Measurements from ENCODE around the gene PPHLN1. TPM values are rescaled to one million over a fixed set of nuclear protein-coding genes. Genes with fewer than 3 reads are reported as not detected.
"Not testable (repeated sequence)": the region's sequence is repeated elsewhere in the genome, so short reads cannot be mapped to it uniquely, and the experiment has no call there.

Gene PPHLN1
- total RNA-seq, 2 experiments from 2014 or later = 73.2 to 76.1 TPM

DNA sequence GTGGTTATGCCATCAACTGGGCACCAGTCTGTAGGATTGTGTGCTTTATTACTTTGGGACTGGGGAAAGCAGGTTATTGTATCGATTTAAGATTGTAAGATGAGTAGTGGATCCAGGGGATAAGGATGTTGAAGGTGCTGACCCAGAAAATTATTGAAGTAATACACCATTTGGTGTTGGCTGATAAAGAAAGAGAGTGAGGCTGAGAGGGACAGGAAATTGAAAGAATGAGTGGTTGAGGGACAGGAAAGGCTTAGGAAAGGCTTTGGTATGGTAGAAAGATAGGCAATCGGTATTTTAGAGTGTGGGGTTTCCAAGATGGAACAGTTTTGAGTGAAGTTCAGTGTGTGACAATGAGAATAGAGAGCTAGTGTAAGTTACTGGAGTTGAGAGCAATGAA, 12.3 kb downstream of the PPHLN1 start:
- Mint-ChIP-seq H3K36me3 (ENCODE audit: low read depth) (peaks cover 25% of the 10 kb centered on the region), H3K9me3 (no peaks in the 10 kb centered on the region), H3K27ac (peak overlapping the region; percentile 8), H3K4me3 (no peak overlapping the region), H3K27me3 (no peaks in the 10 kb centered on the region), H3K4me1 (ENCODE audit: low read depth) (peaks cover 46% of the 10 kb centered on the region)
- DNase-seq (no peak), ATAC-seq (no peak)
- no peak for TF ChIP-seq CTCF (IDR thresholded peaks at IDR 0.05)
- intact Hi-C loops (cut with micrococcal nuclease) = loop anchor here (10.0 kb wide), 1 partner anchor 213 kb away; no protein-coding TSS in a partner anchor
- ChIA-PET CTCF (interaction anchor here (0.9 kb wide), 1 partner anchor 9 kb away, joined by 3 read pairs; no protein-coding TSS in a partner anchor), POLR2A (interaction anchor here (1.4 kb wide), 1 partner anchor 12 kb away, joined by 5 read pairs; the partner anchor contains the start of genes PPHLN1 and ZCRB1)

- no peak overlapping the region for H3K27ac Mint-ChIP-seq
- H3K27me3 Mint-ChIP-seq = no peaks in the 10 kb centered on the region
- POLR2A ChIA-PET = interaction anchor here (1.1 kb wide), 1 partner anchor 70 kb away, joined by 3 read pairs; no protein-coding TSS in a partner anchor
- no peak for DNase-seq
- no peak for ATAC-seq
- H3K9me3 Mint-ChIP-seq = no peaks in the 10 kb centered on the region
- no peak overlapping the region for H3K4me3 Mint-ChIP-seq
- H3K4me1 Mint-ChIP-seq (ENCODE audit: low read depth) = peaks cover 53% of the 10 kb centered on the region
- TF ChIP-seq CTCF (IDR thresholded peaks at IDR 0.05) = no peak
- CTCF ChIA-PET = interaction anchor here (2.1 kb wide), 1 partner anchor 30 kb away, joined by 7 read pairs; no protein-coding TSS in a partner anchor
- peaks cover 28% of the 10 kb centered on the region for H3K36me3 Mint-ChIP-seq (ENCODE audit: low read depth)
- intact Hi-C loops (cut with micrococcal nuclease) = no loop called here
These were observed 16.1 kb downstream of the PPHLN1 start for GRCh38 chr12:42342028-42342427.

GRCh38 chr12:42343721-42344120, 17.8 kb downstream of the PPHLN1 start:
- Mint-ChIP-seq H3K27ac (no peak overlapping the region), H3K4me3 (no peak overlapping the region), H3K36me3 (ENCODE audit: low read depth) (peaks cover 25% of the 10 kb centered on the region), H3K27me3 (no peaks in the 10 kb centered on the region), H3K9me3 (no peaks in the 10 kb centered on the region), H3K4me1 (ENCODE audit: low read depth) (peaks cover 45% of the 10 kb centered on the region)
- ChIA-PET CTCF (interaction anchor here (1.0 kb wide), 1 partner anchor 28 kb away, joined by 6 read pairs; no protein-coding TSS in a partner anchor), POLR2A (no interaction called here)
- intact Hi-C loops (cut with micrococcal nuclease) = no loop called here
- no peak for TF ChIP-seq CTCF (IDR thresholded peaks at IDR 0.05)
- DNase-seq (no peak), ATAC-seq (peak; percentile 65)

- peaks cover 39% of the 10 kb centered on the region for H3K4me1 Mint-ChIP-seq (ENCODE audit: low read depth)
- ATAC-seq (peak; percentile 20), DNase-seq (no peak)
- H3K36me3 Mint-ChIP-seq (ENCODE audit: low read depth) = peaks cover 19% of the 10 kb centered on the region
- no peaks in the 10 kb centered on the region for H3K27me3 Mint-ChIP-seq
- no peak overlapping the region for H3K4me3 Mint-ChIP-seq
- H3K9me3 Mint-ChIP-seq = no peaks in the 10 kb centered on the region
- no peak for TF ChIP-seq CTCF (IDR thresholded peaks at IDR 0.05)
- intact Hi-C loops (cut with micrococcal nuclease) = no loop called here
- CTCF ChIA-PET = interaction anchor here (0.8 to 3.1 kb wide), 3 partner anchors 8 to 25 kb away, joined by 3 to 11 read pairs (median 3); no protein-coding TSS in a partner anchor
- no peak overlapping the region for H3K27ac Mint-ChIP-seq
- POLR2A ChIA-PET = no interaction called here
These were observed 20.5 kb downstream of the PPHLN1 start for GRCh38 chr12:42346403-42347002.

DNA sequence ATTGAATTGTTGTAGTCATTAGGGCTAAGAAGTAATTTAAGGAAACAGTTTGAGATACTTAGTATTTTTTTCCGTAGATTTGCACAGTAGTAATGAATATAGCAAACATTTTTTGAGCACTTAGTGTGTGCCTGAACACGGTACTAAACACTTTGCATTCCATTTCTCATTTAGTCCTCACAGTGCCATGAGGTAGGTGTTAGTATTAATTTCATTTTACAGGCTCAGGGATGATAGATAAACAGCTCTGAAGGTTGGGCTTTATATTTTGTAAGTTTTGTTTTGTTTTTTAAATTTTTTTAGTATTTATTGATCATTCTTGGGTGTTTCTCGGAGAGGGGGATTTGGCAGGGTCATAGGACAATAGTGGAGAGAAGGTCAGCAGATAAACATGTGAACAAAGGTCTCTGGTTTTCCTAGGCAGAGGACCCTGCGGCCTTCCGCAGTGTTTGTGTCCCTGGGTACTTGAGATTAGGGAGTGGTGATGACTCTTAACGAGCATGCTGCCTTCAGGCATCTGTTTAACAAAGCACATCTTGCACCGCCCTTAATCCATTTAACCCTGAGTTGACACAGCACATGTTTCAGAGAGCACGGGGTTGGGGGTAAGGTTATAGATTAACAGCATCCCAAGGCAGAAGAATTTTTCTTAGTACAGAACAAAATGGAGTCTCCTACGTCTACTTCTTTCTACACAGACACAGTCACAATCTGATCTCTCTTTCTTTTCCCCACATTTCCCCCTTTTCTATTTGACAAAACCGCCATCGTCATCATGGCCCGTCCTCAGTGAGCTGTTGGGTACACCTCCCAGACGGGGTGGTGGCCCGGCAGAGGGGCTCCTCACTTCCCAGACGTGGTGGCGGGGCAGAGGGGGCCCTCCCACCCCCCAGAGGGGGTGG, 23.4 kb downstream of the PPHLN1 start:
- H3K9me3 Mint-ChIP-seq; DNase-seq; H3K27ac Mint-ChIP-seq; POLR2A ChIA-PET; ATAC-seq; H3K27me3 Mint-ChIP-seq; intact Hi-C loops (cut with micrococcal nuclease); H3K4me3 Mint-ChIP-seq: not testable (repeated sequence)
- H3K36me3 Mint-ChIP-seq (ENCODE audit: low read depth) = peaks cover 17% of the 10 kb centered on the region
- CTCF ChIA-PET = interaction anchor here (0.8 to 3.1 kb wide), 3 partner anchors 15 to 195 kb away, joined by 3 to 11 read pairs (median 5); no protein-coding TSS in a partner anchor
- peaks cover 15% of the 10 kb centered on the region for H3K4me1 Mint-ChIP-seq (ENCODE audit: low read depth)

DNA sequence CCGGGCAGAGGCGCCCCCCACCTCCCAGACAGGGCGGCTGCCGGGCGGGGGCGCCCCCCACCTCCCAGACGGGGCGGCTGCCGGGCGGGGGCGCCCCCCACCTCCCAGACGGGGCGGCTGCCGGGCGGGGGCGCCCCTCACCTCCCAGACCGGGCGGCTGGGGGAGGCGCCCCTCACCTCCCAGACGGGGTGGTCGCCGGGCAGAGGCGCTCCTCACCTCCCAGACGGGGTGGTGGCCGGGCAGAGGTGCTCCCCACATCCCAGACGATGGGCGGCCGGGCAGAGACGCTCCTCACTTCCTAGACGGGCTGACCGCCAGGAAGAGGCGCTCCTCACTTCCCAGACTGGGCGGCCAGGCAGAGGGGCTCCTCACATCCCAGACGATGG, 24.0 kb downstream of the PPHLN1 start:
- H3K9me3 Mint-ChIP-seq; ATAC-seq; H3K27me3 Mint-ChIP-seq; H3K4me3 Mint-ChIP-seq; DNase-seq; POLR2A ChIA-PET; intact Hi-C loops (cut with micrococcal nuclease); CTCF ChIA-PET; H3K27ac Mint-ChIP-seq: not testable (repeated sequence)
- Mint-ChIP-seq H3K36me3 (ENCODE audit: low read depth) (peaks cover 18% of the 10 kb centered on the region), H3K4me1 (ENCODE audit: low read depth) (peaks cover 14% of the 10 kb centered on the region)

Measured in activated CD8-positive, alpha-beta T cell treated with anti-CD3 and anti-CD28 coated beads for 36 hours (primary cell).